Prostate gland (tissue), 2 donors: ENCODE results near the gene ADAMTSL1. TPM values are rescaled to one million over a fixed set of nuclear protein-coding genes. Genes with fewer than 3 reads are reported as not detected.

Experiments
- DNase-seq: peaks from one replicate; pipeline ENCODE4 v3.0.0-alpha.2; 2019; ENCODE audit warnings: low spot score
- H3K27ac ChIP-seq, 2 donors: fragments of 200-600 bp; sonication (generic); 2 replicates each; pipeline ENCODE4 v1.5.1; 2017 to 2019
- H3K27me3 ChIP-seq: fragments of 200-600 bp; sonication (generic); replicated peaks from 2 replicates; pipeline ENCODE4 v1.5.1; 2019; ENCODE audit not compliant: insufficient read depth
- H3K36me3 ChIP-seq, 2 donors: fragments of 200-600 bp; sonication (generic); 1 replicate in 1 of 2; 2 replicates in 1 of 2; pipeline versions ENCODE4 v1.5.1 to v1.8.1; 2017 to 2019
- H3K4me1 ChIP-seq: fragments of 200-600 bp; sonication (generic); replicated peaks from 2 replicates; pipeline ENCODE4 v1.5.1; 2019
- H3K4me3 ChIP-seq, 2 donors: fragments of 200-600 bp; sonication (generic); 2 replicates each; pipeline ENCODE4 v1.5.1; 2017 to 2019
- H3K9me3 ChIP-seq: fragments of 200-600 bp; sonication (generic); 2 replicates; pipeline ENCODE4 v1.5.1; 2017
- CTCF ChIP-seq, 4 experiments: fragments of 200-600 bp in 2 of 4; fragments of 450-650 bp in 2 of 4; sonication (generic) in 2 of 4; IDR thresholded peaks; 1 replicate in 3 of 4; 2 replicates in 1 of 4; pipeline ENCODE4 v1.5.1; 2016 to 2019; ENCODE audit warnings: antibody characterized with exemption in 4 of 4, mild to moderate bottlenecking in 2 of 4, moderate library complexity in 2 of 4
- POLR2A ChIP-seq: fragments of 450-650 bp; IDR thresholded peaks from one replicate; pipeline ENCODE4 v1.6.1; 2016; ENCODE audit warnings: antibody characterized with exemption, mild to moderate bottlenecking
- POLR2AphosphoS5 ChIP-seq: sonication (generic); formaldehyde crosslinking; IDR thresholded peaks from one replicate; pipeline ENCODE4 v1.6.1; 2017; ENCODE audit warnings: antibody characterized with exemption
- WGBS: methylation state at CpG from one replicate; pipeline ENCODE4 v1.1.5; 2018; 5-methylcytosine and 5-hydroxymethylcytosine counted together
- intact Hi-C: fragments of 100-400 bp; cut with DNase I; formaldehyde crosslinking; loops from one replicate; pipeline ENCODE4 v1.14.2; 2022
- total RNA-seq, 2 donors: library from RNA; depleted of rRNA; stranded (reverse); fragments of >200 nt; gene quantifications; one replicate each; pipeline ENCODE4 v1.1.0, GENCODE V29; 2016

The ADAMTSL1 gene
- total RNA-seq, 2 donors from 2014 or later: 9.8 to 18.1 TPM

DNA sequence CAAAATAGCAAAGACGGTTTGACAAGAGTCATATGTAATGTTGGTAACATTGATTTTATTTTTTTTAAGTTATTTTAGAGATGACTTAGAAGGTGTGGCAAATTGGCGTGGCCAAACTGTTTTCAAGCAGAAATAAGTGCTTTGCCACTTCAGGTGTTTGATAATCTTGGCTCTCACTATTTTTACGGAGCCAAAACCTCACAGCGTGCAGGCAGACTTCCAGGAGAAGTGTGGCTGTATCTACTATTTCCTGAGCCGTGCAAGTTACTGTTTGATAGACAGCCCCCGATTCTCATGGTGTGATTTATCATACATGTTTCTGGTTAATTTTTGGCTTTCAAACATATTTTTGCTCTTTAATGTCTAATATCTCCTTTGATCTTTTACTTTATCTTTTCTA lies 269.5 kb downstream of the ADAMTSL1 start:
- H3K4me1 ChIP-seq: no peaks in the 10 kb centered on the region
- 42% methylated on average over 6 of the region's 6 CpGs for WGBS

GRCh38 chr9:18743971-18744370 lies 270.0 kb downstream of the ADAMTSL1 start:
- intact Hi-C loops: no loop called here
- WGBS: 78% methylated on average over 2 of the region's 2 CpGs

More for the DNA sequence above, 269.5 kb downstream of the ADAMTSL1 start:
- no peaks in the 10 kb centered on the region for H3K27me3 ChIP-seq
- H3K4me3 ChIP-seq: no peak overlapping the region
- no peak overlapping the region for H3K27ac ChIP-seq
- no peak for DNase-seq
- H3K36me3 ChIP-seq: no peaks in the 10 kb centered on the region
- intact Hi-C loops: no loop called here
- TF ChIP-seq POLR2AphosphoS5 (no peak), CTCF (IDR thresholded peaks at IDR 0.05) (no peak), POLR2A (no peak)
- H3K9me3 ChIP-seq: no peaks in the 10 kb centered on the region

GRCh38 chr9:18745710-18746109 lies 271.8 kb downstream of the ADAMTSL1 start:
- intact Hi-C loops: no loop called here
- no peaks in the 10 kb centered on the region for H3K9me3 ChIP-seq
- no peak overlapping the region for H3K4me3 ChIP-seq
- H3K27me3 ChIP-seq: no peaks in the 10 kb centered on the region
- H3K4me1 ChIP-seq: no peaks in the 10 kb centered on the region
- DNase-seq: no peak
- H3K27ac ChIP-seq: no peak overlapping the region
- no peaks in the 10 kb centered on the region for H3K36me3 ChIP-seq
- TF ChIP-seq POLR2A: no peak
- TF ChIP-seq POLR2AphosphoS5: no peak
- no peak for TF ChIP-seq CTCF (IDR thresholded peaks at IDR 0.05)
- 94% methylated on average over 2 of the region's 2 CpGs for WGBS

More at GRCh38 chr9:18743971-18744370, 270.0 kb downstream of the ADAMTSL1 start:
- Histone ChIP-seq H3K4me3 (no peak overlapping the region), H3K9me3 (no peaks in the 10 kb centered on the region), H3K27me3 (no peaks in the 10 kb centered on the region), H3K4me1 (no peaks in the 10 kb centered on the region), H3K36me3 (no peaks in the 10 kb centered on the region), H3K27ac (no peak overlapping the region)
- DNase-seq: no peak
- no peak for TF ChIP-seq CTCF (IDR thresholded peaks at IDR 0.05)
- TF ChIP-seq POLR2A: no peak
- TF ChIP-seq POLR2AphosphoS5: no peak

DNA sequence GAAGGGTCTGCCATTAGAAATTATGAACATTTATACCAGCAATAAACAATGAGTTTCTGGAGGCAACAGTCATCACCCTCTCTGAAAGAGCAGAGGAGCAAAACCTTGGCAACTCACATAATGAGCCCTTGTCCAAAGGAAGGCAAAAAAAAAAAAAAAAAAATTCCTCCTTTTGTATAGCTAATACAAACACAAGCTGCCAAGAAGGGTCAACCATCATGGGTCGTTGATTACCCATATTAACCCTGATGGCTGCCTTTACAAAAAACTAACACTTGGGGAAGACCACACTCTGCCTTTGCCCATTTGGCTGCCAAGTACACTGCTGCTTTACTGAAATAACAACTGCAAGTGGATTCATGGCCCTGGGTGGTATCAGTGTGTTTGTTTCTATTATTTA lies 272.7 kb downstream of the ADAMTSL1 start:
- no peak for TF ChIP-seq POLR2A
- TF ChIP-seq POLR2AphosphoS5: no peak
- TF ChIP-seq CTCF (IDR thresholded peaks at IDR 0.05): no peak
- no peaks in the 10 kb centered on the region for H3K27me3 ChIP-seq
- 33% methylated on average over 1 of the region's 1 CpG for WGBS
- H3K9me3 ChIP-seq: no peaks in the 10 kb centered on the region
- DNase-seq: no peak
- no peaks in the 10 kb centered on the region for H3K36me3 ChIP-seq
- no peaks in the 10 kb centered on the region for H3K4me1 ChIP-seq
- intact Hi-C loops: no loop called here
- no peak overlapping the region for H3K4me3 ChIP-seq
- H3K27ac ChIP-seq: no peak overlapping the region

DNA sequence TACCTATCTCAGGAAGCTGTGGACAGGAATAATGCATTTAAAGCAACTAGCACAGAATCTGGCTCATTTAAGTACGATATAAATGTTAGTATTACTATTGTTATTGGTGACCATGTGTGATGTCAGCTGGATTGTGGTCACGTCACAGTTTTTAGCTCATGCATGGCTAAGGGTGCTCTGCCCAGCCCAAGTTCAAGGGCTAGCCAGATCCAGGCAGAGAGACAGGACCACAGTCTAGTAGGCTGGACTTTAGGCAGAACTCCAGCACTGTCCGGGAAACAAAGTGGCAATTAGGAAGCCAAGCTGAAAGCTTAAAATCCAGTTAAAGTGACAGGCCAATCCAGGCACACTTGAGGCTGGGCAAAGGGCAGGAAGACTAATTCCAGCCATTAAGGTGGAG lies 273.6 kb downstream of the ADAMTSL1 start:
- no peak overlapping the region for H3K4me3 ChIP-seq
- no peaks in the 10 kb centered on the region for H3K4me1 ChIP-seq
- no peak overlapping the region for H3K27ac ChIP-seq
- no peak for DNase-seq
- no peaks in the 10 kb centered on the region for H3K27me3 ChIP-seq
- intact Hi-C loops: no loop called here
- no peaks in the 10 kb centered on the region for H3K9me3 ChIP-seq
- TF ChIP-seq POLR2A (no peak), POLR2AphosphoS5 (no peak), CTCF (IDR thresholded peaks at IDR 0.05) (no peak)
- H3K36me3 ChIP-seq: no peaks in the 10 kb centered on the region
- WGBS: 63% methylated on average over 3 of the region's 3 CpGs
